Activated naive CD4-positive, alpha-beta T cell treated with anti-CD3 and anti-CD28 coated beads, Interleukin-2, amount 50 U/mL, for 24 hours (primary cell): ENCODE measurements around the gene HEXD.

Experiments
- H3K27ac Mint-ChIP-seq: one replicate; pipeline ENCODE4 v1.8.0; 2021; ENCODE audit warnings: mild to moderate bottlenecking, mixed read lengths
- H3K27me3 Mint-ChIP-seq: one replicate; pipeline ENCODE4 v1.8.0; 2021; ENCODE audit warnings: mixed read lengths
- H3K36me3 Mint-ChIP-seq: one replicate; pipeline ENCODE4 v1.8.0; 2021; ENCODE audit warnings: mixed read lengths
- H3K4me1 Mint-ChIP-seq: one replicate; pipeline ENCODE4 v1.8.0; 2021; ENCODE audit warnings: mixed read lengths
- H3K4me3 Mint-ChIP-seq: one replicate; pipeline ENCODE4 v1.8.0; 2021; ENCODE audit warnings: mild to moderate bottlenecking, mixed read lengths
- H3K9me3 Mint-ChIP-seq: one replicate; pipeline ENCODE4 v1.8.0; 2021; ENCODE audit warnings: mixed read lengths

Gene HEXD

GRCh38 chr17:82438401-82439193 is 20.4 kb downstream of the HEXD start:
- no peaks in the 10 kb centered on the region for H3K9me3 Mint-ChIP-seq
- H3K27me3 Mint-ChIP-seq, result no peaks in the 10 kb centered on the region
- H3K4me3 Mint-ChIP-seq, result no peak overlapping the region
- no peak overlapping the region for H3K27ac Mint-ChIP-seq
- peaks cover 2% of the 10 kb centered on the region for H3K36me3 Mint-ChIP-seq
- H3K4me1 Mint-ChIP-seq, result peaks cover 13% of the 10 kb centered on the region

GRCh38 chr17:82439194-82439828 is 21.2 kb downstream of the HEXD start:
- H3K4me3 Mint-ChIP-seq, result no peak overlapping the region
- H3K27ac Mint-ChIP-seq, result no peak overlapping the region
- peaks cover 6% of the 10 kb centered on the region for H3K4me1 Mint-ChIP-seq
- no peaks in the 10 kb centered on the region for H3K36me3 Mint-ChIP-seq
- H3K9me3 Mint-ChIP-seq, result no peaks in the 10 kb centered on the region
- no peaks in the 10 kb centered on the region for H3K27me3 Mint-ChIP-seq

- no peaks in the 10 kb centered on the region for H3K36me3 Mint-ChIP-seq
- no peaks in the 10 kb centered on the region for H3K27me3 Mint-ChIP-seq
- no peak overlapping the region for H3K27ac Mint-ChIP-seq
- no peaks in the 10 kb centered on the region for H3K9me3 Mint-ChIP-seq
- H3K4me3 Mint-ChIP-seq, result no peak overlapping the region
- peaks cover 6% of the 10 kb centered on the region for H3K4me1 Mint-ChIP-seq
These were observed 21.8 kb downstream of the HEXD start for GRCh38 chr17:82439829-82440365.

GRCh38 chr17:82440469-82440981 is 22.4 kb downstream of the HEXD start:
- H3K27ac Mint-ChIP-seq, result peak overlapping the region; percentile 31
- no peak overlapping the region for H3K4me3 Mint-ChIP-seq
- H3K27me3 Mint-ChIP-seq, result no peaks in the 10 kb centered on the region
- no peaks in the 10 kb centered on the region for H3K36me3 Mint-ChIP-seq
- no peaks in the 10 kb centered on the region for H3K9me3 Mint-ChIP-seq
- peaks cover 3% of the 10 kb centered on the region for H3K4me1 Mint-ChIP-seq

GRCh38 chr17:82440991-82441627 is 23.0 kb downstream of the HEXD start:
- Mint-ChIP-seq H3K4me3 (no peak overlapping the region), H3K27me3 (no peaks in the 10 kb centered on the region), H3K4me1 (peaks cover 5% of the 10 kb centered on the region), H3K27ac (no peak overlapping the region), H3K9me3 (no peaks in the 10 kb centered on the region), H3K36me3 (no peaks in the 10 kb centered on the region)

- Mint-ChIP-seq H3K4me1 (peaks cover 11% of the 10 kb centered on the region), H3K4me3 (no peak overlapping the region), H3K9me3 (no peaks in the 10 kb centered on the region), H3K27me3 (no peaks in the 10 kb centered on the region), H3K36me3 (no peaks in the 10 kb centered on the region), H3K27ac (no peak overlapping the region)
These were observed 23.7 kb downstream of the HEXD start for GRCh38 chr17:82441691-82442487.

- H3K36me3 Mint-ChIP-seq, result peaks cover 1% of the 10 kb centered on the region
- peaks cover 16% of the 10 kb centered on the region for H3K4me1 Mint-ChIP-seq
- no peaks in the 10 kb centered on the region for H3K27me3 Mint-ChIP-seq
- H3K9me3 Mint-ChIP-seq, result no peaks in the 10 kb centered on the region
- H3K4me3 Mint-ChIP-seq, result no peak overlapping the region
- H3K27ac Mint-ChIP-seq, result no peak overlapping the region
These were observed 24.7 kb downstream of the HEXD start for GRCh38 chr17:82442643-82443464.

- Mint-ChIP-seq H3K27me3 (no peaks in the 10 kb centered on the region), H3K9me3 (no peaks in the 10 kb centered on the region), H3K4me3 (no peak overlapping the region), H3K36me3 (peaks cover 1% of the 10 kb centered on the region), H3K27ac (no peak overlapping the region), H3K4me1 (peaks cover 18% of the 10 kb centered on the region)
These were observed 25.5 kb downstream of the HEXD start for GRCh38 chr17:82443465-82444283.

- Mint-ChIP-seq H3K27ac (no peak overlapping the region), H3K36me3 (peaks cover 1% of the 10 kb centered on the region)
These were observed 26.2 kb downstream of the HEXD start for GRCh38 chr17:82444284-82444893.

GRCh38 chr17:82444941-82445521 is 26.9 kb downstream of the HEXD start:
- Mint-ChIP-seq H3K9me3 (no peaks in the 10 kb centered on the region), H3K27ac (no peak overlapping the region), H3K4me3 (no peak overlapping the region), H3K36me3 (peaks cover 1% of the 10 kb centered on the region), H3K27me3 (no peaks in the 10 kb centered on the region), H3K4me1 (peaks cover 26% of the 10 kb centered on the region)

More at GRCh38 chr17:82444284-82444893, 26.2 kb downstream of the HEXD start:
- Mint-ChIP-seq H3K27me3 (no peaks in the 10 kb centered on the region), H3K9me3 (no peaks in the 10 kb centered on the region), H3K4me1 (peaks cover 22% of the 10 kb centered on the region), H3K4me3 (no peak overlapping the region)

- Mint-ChIP-seq H3K36me3 (peaks cover 1% of the 10 kb centered on the region), H3K4me3 (no peak overlapping the region), H3K9me3 (no peaks in the 10 kb centered on the region), H3K27ac (no peak overlapping the region), H3K4me1 (peaks cover 26% of the 10 kb centered on the region), H3K27me3 (no peaks in the 10 kb centered on the region)
These were observed 27.4 kb downstream of the HEXD start for GRCh38 chr17:82445542-82445941.

GRCh38 chr17:82446124-82446523 is 28.0 kb downstream of the HEXD start:
- Mint-ChIP-seq H3K4me3 (no peak overlapping the region), H3K4me1 (peaks cover 31% of the 10 kb centered on the region), H3K27me3 (no peaks in the 10 kb centered on the region), H3K9me3 (no peaks in the 10 kb centered on the region), H3K36me3 (peaks cover 1% of the 10 kb centered on the region), H3K27ac (no peak overlapping the region)

GRCh38 chr17:82446649-82447048 is 28.5 kb downstream of the HEXD start:
- Mint-ChIP-seq H3K4me3 (no peak overlapping the region), H3K9me3 (no peaks in the 10 kb centered on the region), H3K27me3 (no peaks in the 10 kb centered on the region), H3K27ac (peak overlapping the region; percentile 90), H3K4me1 (peaks cover 36% of the 10 kb centered on the region), H3K36me3 (peaks cover 1% of the 10 kb centered on the region)
